HG02938 (cell line): Measurements from ENCODE around the gene BAIAP2.
"Not testable (repeated sequence)": the region's sequence is repeated elsewhere in the genome, so short reads cannot be mapped to it uniquely, and the experiment has no call there.

ENCODE experiments used
- ATAC-seq: cut with Tn5 transposase; IDR thresholded peaks from one replicate; pipeline ENCODE4 v1.9.1; 2021; ENCODE audit warnings: mild to moderate bottlenecking, moderate library complexity; ENCODE audit not compliant: unreplicated experiment

Gene BAIAP2

GRCh38 chr17:81021531-81022343 lies 13.2 kb upstream of the BAIAP2 start:
- no peak for ATAC-seq

- ATAC-seq: no peak
Observed at GRCh38 chr17:81022344-81022676, 12.6 kb upstream of the BAIAP2 start.

- ATAC-seq: no peak
Observed at GRCh38 chr17:81025065-81025740, 9.7 kb upstream of the BAIAP2 start.

GRCh38 chr17:81025741-81026129 lies 9.2 kb upstream of the BAIAP2 start:
- no peak for ATAC-seq

- no peak for ATAC-seq
Observed at GRCh38 chr17:81026266-81027036, 8.5 kb upstream of the BAIAP2 start.

GRCh38 chr17:81027038-81027437 lies 7.9 kb upstream of the BAIAP2 start:
- no peak for ATAC-seq

GRCh38 chr17:81027591-81028505 lies 7.1 kb upstream of the BAIAP2 start:
- ATAC-seq: no peak

GRCh38 chr17:81028506-81028858 lies 6.5 kb upstream of the BAIAP2 start:
- no peak for ATAC-seq

- ATAC-seq: no peak
Observed at GRCh38 chr17:81029859-81030258, 5.1 kb upstream of the BAIAP2 start.

- not testable (repeated sequence) for ATAC-seq
Observed at GRCh38 chr17:81030312-81030711, 4.6 kb upstream of the BAIAP2 start.

- ATAC-seq: no peak
Observed at GRCh38 chr17:81030741-81031565, 4.0 kb upstream of the BAIAP2 start.

GRCh38 chr17:81031566-81032550 lies 3.1 kb upstream of the BAIAP2 start:
- no peak for ATAC-seq

- no peak for ATAC-seq
Observed at GRCh38 chr17:81032641-81033480, 2.1 kb upstream of the BAIAP2 start.

GRCh38 chr17:81033535-81034167 lies 1.3 kb upstream of the BAIAP2 start:
- ATAC-seq: no peak

GRCh38 chr17:81034168-81034777 lies 678 bp upstream of the BAIAP2 start:
- peak; percentile 3 for ATAC-seq

GRCh38 chr17:81035521-81036196 lies 708 bp downstream of the BAIAP2 start:
- no peak for ATAC-seq
